GM23338 (cell line): ENCODE results near the gene GPR87. TPM values are rescaled to one million over a fixed set of nuclear protein-coding genes. Genes with fewer than 3 reads are reported as not detected.

Source experiments
- ATAC-seq: fragments of 200-7000 bp; cut with Tn5 transposase; 3 replicates; pipeline ENCODE4 v1.9.1; 2020
- DNase-seq: peaks from one replicate; pipeline ENCODE4 v3.0.0-alpha.2; 2015; ENCODE audit warnings: low spot score
- H2AFZ ChIP-seq: fragments of 200-600 bp; sonication (generic); 2 replicates; pipeline ENCODE4 v1.8.0; 2016; ENCODE audit warnings: antibody characterized with exemption, mild to moderate bottlenecking, moderate library complexity
- H3F3A ChIP-seq: fragments of 200-600 bp; sonication (generic); replicated peaks from 2 replicates; pipeline ENCODE4 v1.8.0; 2017; ENCODE audit warnings: antibody characterized with exemption, mixed run types, low read depth
- H3K27ac ChIP-seq: fragments of 200-600 bp; sonication (generic); 2 replicates; pipeline ENCODE4 v1.6.1; 2016; ENCODE audit warnings: low read depth
- H3K27me3 ChIP-seq: fragments of 200-600 bp; sonication (generic); 2 replicates; pipeline ENCODE4 v1.8.0; 2016; ENCODE audit warnings: mild to moderate bottlenecking, mixed run types, moderate library complexity; ENCODE audit not compliant: insufficient read depth
- H3K36me3 ChIP-seq: fragments of 200-600 bp; sonication (generic); 2 replicates; pipeline ENCODE4 v1.8.0; 2016; ENCODE audit warnings: mild to moderate bottlenecking; ENCODE audit not compliant: insufficient read depth
- H3K4me1 ChIP-seq: fragments of 200-600 bp; sonication (generic); 2 replicates; pipeline ENCODE4 v1.8.0; 2016; ENCODE audit warnings: mild to moderate bottlenecking, moderate library complexity; ENCODE audit not compliant: insufficient read depth
- H3K4me2 ChIP-seq: fragments of 200-600 bp; sonication (generic); 2 replicates; pipeline ENCODE4 v1.7.1; 2017; ENCODE audit warnings: mixed run types
- H3K4me3 ChIP-seq: fragments of 200-600 bp; sonication (generic); 2 replicates; pipeline ENCODE4 v1.6.1; 2016; ENCODE audit warnings: mixed run types
- H3K79me2 ChIP-seq: fragments of 200-600 bp; sonication (generic); replicated peaks from 2 replicates; pipeline ENCODE4 v1.8.0; 2017; ENCODE audit warnings: mild to moderate bottlenecking; ENCODE audit not compliant: insufficient read depth
- H3K9me2 ChIP-seq: fragments of 200-600 bp; sonication (generic); 2 replicates; pipeline ENCODE4 v1.8.0; 2017; ENCODE audit not compliant: insufficient read depth
- H4K20me1 ChIP-seq: fragments of 200-600 bp; sonication (generic); replicated peaks from 2 replicates; pipeline ENCODE4 v1.8.0; 2017; ENCODE audit warnings: mild to moderate bottlenecking; ENCODE audit not compliant: insufficient read depth
- H3K27ac Mint-ChIP-seq: 2 replicates; pipeline ENCODE4 v1.8.0; 2020; ENCODE audit warnings: inconsistent platforms, mild to moderate bottlenecking, moderate library complexity, mixed read lengths
- H3K27me3 Mint-ChIP-seq: 3 replicates; pipeline ENCODE4 v1.8.0; 2022; ENCODE audit warnings: low read depth, mild to moderate bottlenecking, moderate library complexity, mixed read lengths, inconsistent platforms; ENCODE audit not compliant: insufficient read depth, poor library complexity
- H3K36me3 Mint-ChIP-seq: 3 replicates; pipeline ENCODE4 v1.8.0; 2021; ENCODE audit warnings: low read depth, mild to moderate bottlenecking, inconsistent platforms, moderate library complexity, mixed read lengths
- H3K4me1 Mint-ChIP-seq: 3 replicates; pipeline ENCODE4 v1.8.0; 2020; ENCODE audit warnings: mild to moderate bottlenecking, inconsistent platforms, mixed read lengths
- H3K4me3 Mint-ChIP-seq: 3 replicates; pipeline ENCODE4 v1.8.0; 2021; ENCODE audit warnings: moderate library complexity, mild to moderate bottlenecking, inconsistent platforms, mixed read lengths
- H3K9me3 Mint-ChIP-seq: 3 replicates; pipeline ENCODE4 v1.8.0; 2020; ENCODE audit warnings: moderate library complexity, mild to moderate bottlenecking, inconsistent platforms, mixed read lengths
- CREB1 ChIP-seq: fragments of 250-450 bp; sonication (Bioruptor Pico); IDR thresholded peaks from 2 replicates; pipeline ENCODE4 v1.5.0; 2020; ENCODE audit warnings: low read depth, mild to moderate bottlenecking, moderate library complexity
- ETS1 ChIP-seq: IDR thresholded peaks from 2 replicates; pipeline ENCODE4 v1.6.1; 2016; ENCODE audit warnings: antibody characterized with exemption
- EZH2 ChIP-seq: fragments of 200-600 bp; sonication (generic); IDR thresholded peaks from one replicate; pipeline ENCODE4 v1.8.0; 2017; ENCODE audit warnings: antibody characterized with exemption, mild to moderate bottlenecking, low read depth; ENCODE audit not compliant: unreplicated experiment
- EZH2phosphoT487 ChIP-seq: fragments of 200-600 bp; sonication (generic); IDR thresholded peaks from one replicate; pipeline ENCODE4 v1.8.1; 2018; ENCODE audit warnings: antibody characterized with exemption; ENCODE audit not compliant: unreplicated experiment
- JUNB ChIP-seq: IDR thresholded peaks from one replicate; pipeline ENCODE4 v1.6.1; 2016; ENCODE audit warnings: antibody characterized with exemption; ENCODE audit not compliant: unreplicated experiment
- NANOG ChIP-seq: IDR thresholded peaks from 2 replicates; pipeline ENCODE4 v1.6.1; 2016; ENCODE audit warnings: antibody characterized with exemption, borderline replicate concordance
- POLR2AphosphoS5 ChIP-seq: IDR thresholded peaks from 2 replicates; pipeline ENCODE4 v1.6.1; 2016; ENCODE audit warnings: antibody characterized with exemption, low read depth
- REST ChIP-seq: IDR thresholded peaks from one replicate; pipeline ENCODE4 v1.6.1; 2018; ENCODE audit warnings: antibody characterized with exemption; ENCODE audit not compliant: unreplicated experiment
- polyA plus RNA-seq: library from polyadenylated mRNA; unstranded; fragments of >200 nt; fragmentation: Nextera tagmentation; extraction: Ambion mirVana; gene quantifications from 2 replicates; pipeline ENCODE4 v1.2.1, GENCODE V29; 2016
- total RNA-seq: library from RNA; depleted of rRNA; stranded (reverse); fragments of >200 nt; shearing (Covaris generic); gene quantifications from 2 replicates; pipeline ENCODE4 v1.2.3, GENCODE V29; 2014
- TF ChIP-seq, protein P1 (sequence below): fragments of 250-450 bp; sonication (Bioruptor Pico); IDR thresholded peaks from 2 replicates; pipeline ENCODE4 v1.5.0; 2020; ENCODE audit warnings: mild to moderate bottlenecking, moderate library complexity

GPR87 gene
- total and polyA plus RNA-seq, 2 experiments from 2014 or later = 0.21 TPM; not detected in 1

GRCh38 chr3:151256749-151257148, 59.9 kb downstream of the GPR87 start (continued):
- TF ChIP-seq, protein P1, sequence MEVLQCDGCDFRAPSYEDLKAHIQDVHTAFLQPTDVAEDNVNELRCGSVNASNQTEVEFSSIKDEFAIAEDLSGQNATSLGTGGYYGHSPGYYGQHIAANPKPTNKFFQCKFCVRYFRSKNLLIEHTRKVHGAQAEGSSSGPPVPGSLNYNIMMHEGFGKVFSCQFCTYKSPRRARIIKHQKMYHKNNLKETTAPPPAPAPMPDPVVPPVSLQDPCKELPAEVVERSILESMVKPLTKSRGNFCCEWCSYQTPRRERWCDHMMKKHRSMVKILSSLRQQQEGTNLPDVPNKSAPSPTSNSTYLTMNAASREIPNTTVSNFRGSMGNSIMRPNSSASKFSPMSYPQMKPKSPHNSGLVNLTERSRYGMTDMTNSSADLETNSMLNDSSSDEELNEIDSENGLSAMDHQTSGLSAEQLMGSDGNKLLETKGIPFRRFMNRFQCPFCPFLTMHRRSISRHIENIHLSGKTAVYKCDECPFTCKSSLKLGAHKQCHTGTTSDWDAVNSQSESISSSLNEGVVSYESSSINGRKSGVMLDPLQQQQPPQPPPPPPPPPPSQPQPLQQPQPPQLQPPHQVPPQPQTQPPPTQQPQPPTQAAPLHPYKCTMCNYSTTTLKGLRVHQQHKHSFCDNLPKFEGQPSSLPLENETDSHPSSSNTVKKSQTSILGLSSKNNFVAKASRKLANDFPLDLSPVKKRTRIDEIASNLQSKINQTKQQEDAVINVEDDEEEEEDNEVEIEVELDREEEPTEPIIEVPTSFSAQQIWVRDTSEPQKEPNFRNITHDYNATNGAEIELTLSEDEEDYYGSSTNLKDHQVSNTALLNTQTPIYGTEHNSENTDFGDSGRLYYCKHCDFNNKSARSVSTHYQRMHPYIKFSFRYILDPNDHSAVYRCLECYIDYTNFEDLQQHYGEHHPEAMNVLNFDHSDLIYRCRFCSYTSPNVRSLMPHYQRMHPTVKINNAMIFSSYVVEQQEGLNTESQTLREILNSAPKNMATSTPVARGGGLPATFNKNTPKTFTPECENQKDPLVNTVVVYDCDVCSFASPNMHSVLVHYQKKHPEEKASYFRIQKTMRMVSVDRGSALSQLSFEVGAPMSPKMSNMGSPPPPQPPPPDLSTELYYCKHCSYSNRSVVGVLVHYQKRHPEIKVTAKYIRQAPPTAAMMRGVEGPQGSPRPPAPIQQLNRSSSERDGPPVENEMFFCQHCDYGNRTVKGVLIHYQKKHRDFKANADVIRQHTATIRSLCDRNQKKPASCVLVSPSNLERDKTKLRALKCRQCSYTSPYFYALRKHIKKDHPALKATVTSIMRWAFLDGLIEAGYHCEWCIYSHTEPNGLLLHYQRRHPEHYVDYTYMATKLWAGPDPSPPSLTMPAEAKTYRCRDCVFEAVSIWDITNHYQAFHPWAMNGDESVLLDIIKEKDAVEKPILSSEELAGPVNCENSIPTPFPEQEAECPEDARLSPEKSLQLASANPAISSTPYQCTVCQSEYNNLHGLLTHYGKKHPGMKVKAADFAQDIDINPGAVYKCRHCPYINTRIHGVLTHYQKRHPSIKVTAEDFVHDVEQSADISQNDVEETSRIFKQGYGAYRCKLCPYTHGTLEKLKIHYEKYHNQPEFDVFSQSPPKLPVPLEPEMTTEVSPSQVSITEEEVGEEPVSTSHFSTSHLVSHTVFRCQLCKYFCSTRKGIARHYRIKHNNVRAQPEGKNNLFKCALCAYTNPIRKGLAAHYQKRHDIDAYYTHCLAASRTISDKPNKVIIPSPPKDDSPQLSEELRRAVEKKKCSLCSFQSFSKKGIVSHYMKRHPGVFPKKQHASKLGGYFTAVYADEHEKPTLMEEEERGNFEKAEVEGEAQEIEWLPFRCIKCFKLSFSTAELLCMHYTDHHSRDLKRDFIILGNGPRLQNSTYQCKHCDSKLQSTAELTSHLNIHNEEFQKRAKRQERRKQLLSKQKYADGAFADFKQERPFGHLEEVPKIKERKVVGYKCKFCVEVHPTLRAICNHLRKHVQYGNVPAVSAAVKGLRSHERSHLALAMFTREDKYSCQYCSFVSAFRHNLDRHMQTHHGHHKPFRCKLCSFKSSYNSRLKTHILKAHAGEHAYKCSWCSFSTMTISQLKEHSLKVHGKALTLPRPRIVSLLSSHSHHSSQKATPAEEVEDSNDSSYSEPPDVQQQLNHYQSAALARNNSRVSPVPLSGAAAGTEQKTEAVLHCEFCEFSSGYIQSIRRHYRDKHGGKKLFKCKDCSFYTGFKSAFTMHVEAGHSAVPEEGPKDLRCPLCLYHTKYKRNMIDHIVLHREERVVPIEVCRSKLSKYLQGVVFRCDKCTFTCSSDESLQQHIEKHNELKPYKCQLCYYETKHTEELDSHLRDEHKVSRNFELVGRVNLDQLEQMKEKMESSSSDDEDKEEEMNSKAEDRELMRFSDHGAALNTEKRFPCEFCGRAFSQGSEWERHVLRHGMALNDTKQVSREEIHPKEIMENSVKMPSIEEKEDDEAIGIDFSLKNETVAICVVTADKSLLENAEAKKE = no peak
- TF ChIP-seq REST (no peak), POLR2AphosphoS5 (no peak), NANOG (no peak), EZH2phosphoT487 (no peak), JUNB (no peak)

- H4K20me1 ChIP-seq = no peaks in the 10 kb centered on the region
- H3K79me2 ChIP-seq = no peaks in the 10 kb centered on the region
- no peaks in the 10 kb centered on the region for H3F3A ChIP-seq
- H3K9me2 ChIP-seq = no peaks in the 10 kb centered on the region
- H3K4me1 ChIP-seq = no peaks in the 10 kb centered on the region
- H3K4me2 ChIP-seq = no peak overlapping the region
- DNase-seq (no peak), ATAC-seq (no peak)
- H3K9me3 Mint-ChIP-seq = no peaks in the 10 kb centered on the region
- H3K36me3 Mint-ChIP-seq = no peaks in the 10 kb centered on the region
- H3K4me3 ChIP-seq = no peak overlapping the region
- H3K36me3 ChIP-seq = no peaks in the 10 kb centered on the region
- no peak overlapping the region for H3K4me3 Mint-ChIP-seq
- no peak overlapping the region for H3K27ac ChIP-seq
- no peaks in the 10 kb centered on the region for H3K27me3 ChIP-seq
- no peaks in the 10 kb centered on the region for H3K27me3 Mint-ChIP-seq
- H2AFZ ChIP-seq = no peak overlapping the region
- H3K27ac Mint-ChIP-seq = no peak overlapping the region
- TF ChIP-seq POLR2AphosphoS5 = no peak
- TF ChIP-seq EZH2 = no peak
- no peak for TF ChIP-seq CREB1 (CRISPR knock-in tag)
- no peak for TF ChIP-seq ETS1
- TF ChIP-seq JUNB = no peak
- no peak for TF ChIP-seq EZH2phosphoT487
- no peak for TF ChIP-seq NANOG
- H3K4me1 Mint-ChIP-seq = no peaks in the 10 kb centered on the region
These were observed 67.8 kb downstream of the GPR87 start for GRCh38 chr3:151248772-151249337.
